ENCODE data around the gene NHSL2.

DNA sequence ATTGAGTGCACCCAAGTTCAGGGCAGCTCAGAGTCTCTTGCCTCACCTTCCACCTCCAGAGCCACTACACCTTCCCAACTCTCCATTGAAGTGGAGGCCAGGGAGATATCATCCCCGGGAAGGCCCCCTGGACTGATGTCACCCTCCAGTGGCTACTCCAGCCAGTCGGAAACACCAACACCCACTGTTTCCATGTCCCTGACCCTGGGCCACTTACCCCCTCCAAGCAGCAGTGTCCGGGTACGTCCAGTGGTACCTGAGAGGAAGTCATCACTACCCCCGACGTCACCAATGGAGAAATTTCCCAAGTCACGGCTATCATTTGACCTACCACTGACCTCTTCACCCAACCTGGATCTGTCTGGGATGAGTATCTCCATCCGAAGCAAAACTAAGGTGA lies 228.9 kb downstream of the NHSL2 start:
- TF ChIP-seq POLR2A (IDR thresholded peaks at IDR 0.05; ENCODE audit: low read depth) (no peak), POLR2AphosphoS5 (IDR thresholded peaks at IDR 0.05) (no peak)

All from esophagus muscularis mucosa (tissue), 2 donors.